Hippocampal formation (tissue), 2 donors: Measurements from ENCODE around the gene ALOXE3.
"Not testable (repeated sequence)": the region's sequence is repeated elsewhere in the genome, so short reads cannot be mapped to it uniquely, and the experiment has no call there.

Experiments used
- DNase-seq, 2 donors: peaks; one replicate each; lab custom pipeline; 2025; lab: John Stamatoyannopoulos, UW

The ALOXE3 gene

GRCh38 chr17:8095361-8095760, 23.0 kb downstream of the ALOXE3 start:
- no peak for DNase-seq

GRCh38 chr17:8091033-8091687, 27.2 kb downstream of the ALOXE3 start:
- DNase-seq = no peak

- no peak for DNase-seq
Observed at GRCh38 chr17:8089728-8090127, 28.6 kb downstream of the ALOXE3 start.

GRCh38 chr17:8087952-8088230, 30.4 kb downstream of the ALOXE3 start:
- no peak for DNase-seq

GRCh38 chr17:8087075-8087951, 31.0 kb downstream of the ALOXE3 start, which contains the start of gene ALOX12B:
Gene ALOX12B, minus strand, starts transcription at chr17:8087716. Its CDS starts 274 bp downstream, at chr17:8087442.
- DNase-seq = no peak

GRCh38 chr17:8084250-8084649, 34.1 kb downstream of the ALOXE3 start:
- no peak for DNase-seq

GRCh38 chr17:8082292-8082691, 36.0 kb downstream of the ALOXE3 start:
- DNase-seq = no peak

- DNase-seq = no peak
Observed at GRCh38 chr17:8081876-8082275, 36.4 kb downstream of the ALOXE3 start.

GRCh38 chr17:8080799-8081219, 37.5 kb downstream of the ALOXE3 start:
- no peak for DNase-seq

GRCh38 chr17:8080208-8080798, 38.0 kb downstream of the ALOXE3 start:
- DNase-seq = no peak

GRCh38 chr17:8079291-8080207, 38.8 kb downstream of the ALOXE3 start:
- peak; percentile 9 to 29 for DNase-seq

GRCh38 chr17:8077939-8078338, 40.4 kb downstream of the ALOXE3 start:
- DNase-seq = not testable (repeated sequence)

GRCh38 chr17:8076502-8077266, 41.6 kb downstream of the ALOXE3 start:
- no peak for DNase-seq

- DNase-seq = no peak
Observed at GRCh38 chr17:8075574-8076342, 42.6 kb downstream of the ALOXE3 start.

- DNase-seq = no peak
Observed at GRCh38 chr17:8075081-8075480, 43.2 kb downstream of the ALOXE3 start.

- no peak for DNase-seq
Observed at GRCh38 chr17:8074554-8074953, 43.8 kb downstream of the ALOXE3 start.

- DNase-seq = peak; percentile 7 to 18
Observed at GRCh38 chr17:8073627-8074484, 44.5 kb downstream of the ALOXE3 start.

- no peak for DNase-seq
Observed at GRCh38 chr17:8072729-8073461, 45.4 kb downstream of the ALOXE3 start.

- no peak for DNase-seq
Observed at GRCh38 chr17:8072341-8072728, 46.0 kb downstream of the ALOXE3 start.
